ENCODE measurements around the gene ALKBH1.
"Not testable (repeated sequence)": the region's sequence is repeated elsewhere in the genome, so short reads cannot be mapped to it uniquely, and the experiment has no call there.

Gene ALKBH1

GRCh38 chr14:77681196-77682157, 26.3 kb downstream of the ALKBH1 start:
- DNase-seq = no peak
- in situ Hi-C loops (cut with HindIII; ENCODE audit: low pct_ligation_motif_present, low pct_unique_long_range_greater_than_20kb, low sequenced_read_pairs) = no loop called here

DNA sequence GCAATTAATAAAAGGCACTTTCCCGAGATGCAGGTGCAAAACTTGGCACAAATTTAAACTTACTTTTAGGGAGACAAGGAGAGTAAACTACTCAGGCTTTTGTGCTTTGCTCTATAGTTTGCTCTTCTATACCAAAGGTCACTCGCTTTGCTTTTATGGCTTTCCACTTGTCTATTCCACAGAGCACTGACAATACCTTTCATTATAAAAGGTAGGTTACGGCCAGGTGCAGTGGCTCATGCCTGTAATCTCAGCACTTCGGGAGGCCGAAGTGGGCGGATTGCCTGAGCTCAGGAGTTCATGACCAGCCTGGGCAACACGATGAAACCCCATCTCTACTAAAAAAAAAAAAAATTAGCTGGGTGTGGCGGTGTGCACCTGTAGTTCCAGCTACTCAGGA, 32.9 kb downstream of the ALKBH1 start:
- no peak for DNase-seq
- in situ Hi-C loops (cut with HindIII; ENCODE audit: low pct_ligation_motif_present, low pct_unique_long_range_greater_than_20kb, low sequenced_read_pairs) = no loop called here

GRCh38 chr14:77673193-77673592, 34.6 kb downstream of the ALKBH1 start:
- no peak for DNase-seq
- in situ Hi-C loops (cut with HindIII; ENCODE audit: low pct_ligation_motif_present, low pct_unique_long_range_greater_than_20kb, low sequenced_read_pairs) = no loop called here

DNA sequence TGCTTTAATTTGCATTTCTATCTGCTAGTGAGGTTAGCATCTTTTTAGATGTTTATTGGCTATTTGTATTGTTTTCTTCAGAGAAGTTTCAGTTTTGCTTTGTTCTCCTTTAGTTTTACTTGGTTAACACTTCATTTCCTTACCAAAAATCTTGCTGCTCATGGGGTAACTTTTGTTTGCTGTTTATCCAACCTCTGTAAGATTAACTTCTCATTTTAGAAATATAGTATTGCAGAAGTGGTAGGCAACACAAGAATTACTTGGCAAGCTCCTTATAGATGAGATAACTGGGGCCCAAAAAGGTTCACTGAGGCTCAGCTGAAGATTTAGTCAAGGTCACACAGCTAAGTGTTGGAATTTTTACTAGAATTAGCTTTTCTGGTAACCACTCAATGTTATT, 40.5 kb downstream of the ALKBH1 start:
- no peak for DNase-seq
- in situ Hi-C loops (cut with HindIII; ENCODE audit: low pct_ligation_motif_present, low pct_unique_long_range_greater_than_20kb, low sequenced_read_pairs) = no loop called here

GRCh38 chr14:77663293-77663692, 44.5 kb downstream of the ALKBH1 start:
- DNase-seq = no peak
- in situ Hi-C loops (cut with HindIII; ENCODE audit: low pct_ligation_motif_present, low pct_unique_long_range_greater_than_20kb, low sequenced_read_pairs) = no loop called here

DNA sequence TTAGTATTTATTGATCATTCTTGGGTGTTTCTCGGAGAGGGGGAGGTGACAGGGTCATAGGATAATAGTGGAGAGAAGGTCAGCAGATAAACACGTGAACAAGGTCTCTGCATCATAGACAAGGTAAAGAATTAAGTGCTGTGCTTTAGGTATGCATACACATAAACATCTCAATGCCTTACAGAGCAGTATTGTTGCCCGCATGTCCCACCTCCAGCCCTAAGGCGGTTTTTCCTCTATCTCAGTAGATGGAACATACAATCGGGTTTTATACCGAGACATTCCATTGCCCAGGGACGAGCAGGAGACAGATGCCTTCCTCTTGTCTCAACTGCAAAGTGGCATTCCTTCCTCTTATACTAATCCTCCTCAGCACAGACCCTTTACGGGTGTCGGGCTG, 46.3 kb downstream of the ALKBH1 start:
- in situ Hi-C loops (cut with HindIII; ENCODE audit: low pct_ligation_motif_present, low pct_unique_long_range_greater_than_20kb, low sequenced_read_pairs); DNase-seq: not testable (repeated sequence)

GRCh38 chr14:77660754-77661153, 47.1 kb downstream of the ALKBH1 start:
- in situ Hi-C loops (cut with HindIII; ENCODE audit: low pct_ligation_motif_present, low pct_unique_long_range_greater_than_20kb, low sequenced_read_pairs) = no loop called here
- DNase-seq = peak; percentile 6

DNA sequence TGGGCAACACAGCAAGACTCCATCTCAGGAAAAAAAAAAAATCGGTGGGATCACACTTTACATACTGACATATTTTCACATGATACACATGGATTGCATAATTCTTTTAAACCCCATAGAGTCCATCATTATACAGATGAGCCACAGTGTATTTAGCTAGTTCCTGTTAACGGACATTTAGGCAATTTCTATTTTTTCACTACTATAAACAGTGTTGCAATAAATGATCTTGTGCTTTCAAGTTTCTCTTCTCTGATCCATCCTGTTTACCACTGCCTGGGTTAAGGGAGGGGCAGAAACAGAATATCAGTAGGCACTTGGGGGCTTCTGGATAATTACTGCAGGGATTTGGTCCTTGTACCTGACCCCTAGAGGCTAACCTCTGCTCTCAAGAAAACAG, 48.0 kb downstream of the ALKBH1 start:
- in situ Hi-C loops (cut with HindIII; ENCODE audit: low pct_ligation_motif_present, low pct_unique_long_range_greater_than_20kb, low sequenced_read_pairs) = no loop called here
- DNase-seq = no peak

DNA sequence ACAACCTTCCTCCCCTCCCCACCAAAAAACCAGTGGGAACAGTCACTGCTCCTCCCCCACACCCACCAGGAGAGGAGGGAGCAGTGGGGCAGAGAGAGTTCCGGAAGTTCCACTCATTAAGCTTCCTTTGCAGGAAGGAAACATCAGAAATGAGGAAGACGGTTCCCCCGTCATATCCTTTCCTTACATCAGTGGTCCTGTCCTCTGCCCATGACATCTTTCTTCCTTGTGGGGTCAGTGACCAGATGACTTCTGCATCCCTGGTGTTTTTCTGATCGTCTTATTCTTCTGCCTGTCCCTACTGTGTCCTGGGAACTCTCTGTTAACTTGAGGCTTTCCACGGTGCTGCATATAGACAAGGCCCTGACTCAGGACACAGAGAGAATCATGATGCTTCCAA, 50.5 kb downstream of the ALKBH1 start:
- no peak for DNase-seq
- in situ Hi-C loops (cut with HindIII; ENCODE audit: low pct_ligation_motif_present, low pct_unique_long_range_greater_than_20kb, low sequenced_read_pairs) = no loop called here

DNA sequence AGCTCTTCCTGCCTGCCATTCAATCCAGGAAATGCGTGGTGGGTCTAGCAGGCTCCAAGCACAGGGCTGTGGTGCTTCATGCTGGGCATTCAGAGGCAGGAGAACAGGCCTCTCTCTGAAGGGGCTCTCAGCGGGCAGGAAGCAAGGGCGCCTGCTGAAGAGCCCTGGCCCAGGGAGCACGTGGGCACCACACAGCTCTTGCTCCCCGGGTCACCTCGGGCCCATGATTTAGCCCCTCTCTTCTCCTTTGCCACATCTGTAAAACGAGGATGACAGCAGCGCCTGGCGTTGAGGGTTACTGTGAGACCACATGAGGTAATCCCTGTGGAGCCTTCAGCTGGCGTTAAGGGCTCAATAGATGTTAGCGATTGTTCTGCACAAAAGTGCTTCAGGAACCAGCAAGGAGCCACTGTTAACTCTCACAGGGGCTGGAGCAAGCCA, 53.8 kb downstream of the ALKBH1 start:
- DNase-seq = no peak

GRCh38 chr14:77649326-77649725, 58.5 kb downstream of the ALKBH1 start:
- no peak for DNase-seq
- in situ Hi-C loops (cut with HindIII; ENCODE audit: low pct_ligation_motif_present, low pct_unique_long_range_greater_than_20kb, low sequenced_read_pairs) = no loop called here

More for the DNA sequence above, 53.8 kb downstream of the ALKBH1 start:
- in situ Hi-C loops (cut with HindIII; ENCODE audit: low pct_ligation_motif_present, low pct_unique_long_range_greater_than_20kb, low sequenced_read_pairs) = no loop called here

DNA sequence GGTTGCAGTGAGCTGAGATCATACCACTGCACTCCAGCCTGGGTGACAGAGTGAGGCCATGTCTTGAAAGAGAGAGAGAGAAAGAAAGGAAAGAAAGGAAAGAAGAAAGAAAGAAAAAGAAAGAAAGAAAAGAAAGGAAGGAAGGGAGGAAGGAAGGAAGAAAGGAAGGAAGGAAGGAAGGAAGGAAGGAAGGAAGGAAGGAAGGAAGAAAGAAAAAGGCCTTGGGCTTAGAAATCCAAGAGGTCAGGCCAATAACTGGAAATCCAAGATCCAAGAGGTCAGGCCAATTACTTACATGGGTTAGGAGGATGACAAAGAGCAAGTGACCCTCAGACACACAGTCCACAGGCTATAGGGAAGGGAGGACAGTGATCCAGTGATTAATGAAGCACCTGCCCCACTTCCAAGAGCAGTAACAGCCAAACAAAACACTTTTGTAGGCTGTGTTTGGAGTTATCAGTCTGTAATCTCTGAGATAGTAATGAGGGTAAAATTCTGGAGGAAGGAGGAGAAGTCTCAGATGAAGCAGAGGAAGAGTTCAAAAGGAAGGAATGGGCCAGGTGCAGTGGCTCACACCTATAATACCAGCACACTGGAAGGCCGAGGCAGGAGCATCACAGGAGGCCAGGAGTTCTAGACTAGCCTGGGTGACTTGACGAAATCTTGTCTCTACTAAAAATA, 59.2 kb downstream of the ALKBH1 start:
- in situ Hi-C loops (cut with HindIII; ENCODE audit: low pct_ligation_motif_present, low pct_unique_long_range_greater_than_20kb, low sequenced_read_pairs) = no loop called here
- DNase-seq = no peak

DNA sequence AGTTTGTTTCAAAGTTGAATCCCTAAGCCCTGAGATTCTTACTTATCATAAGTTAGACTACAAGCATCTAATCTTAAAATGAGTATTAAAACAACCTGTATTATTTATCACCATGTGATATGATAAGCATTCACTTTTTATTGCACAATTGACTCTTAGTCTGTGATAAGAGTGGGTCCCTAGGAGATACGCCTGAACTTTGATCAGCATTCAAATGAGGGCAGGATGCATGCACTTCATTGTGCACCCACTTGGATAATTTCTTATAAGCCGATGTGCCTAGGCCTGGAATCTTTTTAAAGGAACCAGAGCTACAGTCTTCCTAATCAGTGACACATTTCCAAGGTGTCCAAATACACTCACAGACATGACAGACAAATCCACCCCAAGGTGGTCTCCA, 60.0 kb downstream of the ALKBH1 start:
- no peak for DNase-seq
- in situ Hi-C loops (cut with HindIII; ENCODE audit: low pct_ligation_motif_present, low pct_unique_long_range_greater_than_20kb, low sequenced_read_pairs) = no loop called here

DNA sequence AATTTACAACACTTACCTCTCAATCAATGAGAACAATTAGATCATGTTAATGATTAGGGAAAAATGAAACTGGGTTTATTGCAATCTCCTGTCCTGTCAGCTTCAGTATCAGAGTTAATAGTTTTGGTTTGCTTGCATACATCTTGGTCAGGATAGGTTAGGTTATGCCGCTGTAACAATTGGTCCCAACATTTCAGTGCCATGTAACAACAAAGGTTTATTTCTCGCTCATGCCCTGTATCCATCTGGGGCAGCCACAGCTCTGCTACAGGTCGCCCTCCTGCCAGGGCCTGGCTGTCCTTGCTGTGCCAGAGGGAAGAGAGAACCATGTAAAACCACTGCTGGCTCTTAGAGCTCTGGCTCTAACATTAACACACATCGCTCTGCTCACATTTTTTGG, 60.9 kb downstream of the ALKBH1 start:
- in situ Hi-C loops (cut with HindIII; ENCODE audit: low pct_ligation_motif_present, low pct_unique_long_range_greater_than_20kb, low sequenced_read_pairs) = no loop called here
- no peak for DNase-seq

DNA sequence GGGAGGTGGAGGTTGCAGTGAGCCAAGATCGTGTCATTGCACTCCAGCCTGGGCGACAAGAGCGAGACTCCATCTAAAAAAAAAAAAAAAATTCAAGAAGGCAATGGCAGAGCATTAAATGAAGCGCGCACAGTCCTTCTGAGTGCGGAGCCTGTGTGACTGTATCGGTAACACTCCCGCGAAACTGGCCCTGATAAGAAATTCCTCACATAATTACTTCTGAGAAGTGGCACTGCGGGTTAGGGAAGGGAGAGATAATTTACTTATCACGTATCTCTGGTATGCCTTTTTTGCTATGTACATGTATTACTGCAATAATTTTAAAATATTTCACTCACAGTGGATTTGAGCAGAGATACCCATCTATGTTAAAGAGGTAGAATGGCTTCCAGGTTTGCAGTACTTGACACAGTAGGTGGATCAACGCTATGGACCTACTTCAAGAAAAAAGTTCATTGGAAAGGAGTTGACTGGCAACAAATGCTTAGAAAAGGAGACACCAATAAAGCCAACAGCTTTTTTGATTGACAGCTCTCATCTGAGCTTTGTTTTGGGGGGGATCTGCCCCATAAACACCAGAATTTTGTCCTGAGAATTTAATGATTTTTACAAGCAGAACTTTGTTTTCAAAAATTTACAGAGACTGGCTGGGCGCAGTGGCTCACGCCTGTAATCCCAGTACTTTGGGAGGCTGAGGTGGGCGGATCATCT, 62.1 kb downstream of the ALKBH1 start:
- in situ Hi-C loops (cut with HindIII; ENCODE audit: low pct_ligation_motif_present, low pct_unique_long_range_greater_than_20kb, low sequenced_read_pairs) = no loop called here
- no peak for DNase-seq

DNA sequence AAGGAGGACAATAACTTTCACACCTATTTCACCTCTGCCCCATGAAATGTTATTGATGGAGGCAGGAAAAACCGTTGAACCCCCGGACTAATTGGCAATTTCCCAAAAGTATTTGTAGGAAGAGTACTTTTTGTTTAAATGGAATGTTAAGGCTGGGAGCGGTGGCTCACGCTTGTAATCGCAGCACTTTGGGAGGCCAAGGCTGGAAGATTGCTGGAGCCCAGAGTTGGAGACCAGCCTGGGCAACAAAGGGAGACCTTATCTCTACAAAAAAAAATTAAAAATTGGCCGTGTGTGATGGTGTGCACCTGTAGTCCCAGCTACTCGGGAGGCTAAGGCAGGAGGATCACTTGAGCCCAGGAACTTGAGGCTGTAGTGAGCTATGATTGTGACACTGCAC, 65.4 kb downstream of the ALKBH1 start:
- DNase-seq = no peak
- in situ Hi-C loops (cut with HindIII; ENCODE audit: low pct_ligation_motif_present, low pct_unique_long_range_greater_than_20kb, low sequenced_read_pairs) = no loop called here

GRCh38 chr14:77641534-77642341, 66.1 kb downstream of the ALKBH1 start:
- in situ Hi-C loops (cut with HindIII; ENCODE audit: low pct_ligation_motif_present, low pct_unique_long_range_greater_than_20kb, low sequenced_read_pairs) = no loop called here
- no peak for DNase-seq

DNA sequence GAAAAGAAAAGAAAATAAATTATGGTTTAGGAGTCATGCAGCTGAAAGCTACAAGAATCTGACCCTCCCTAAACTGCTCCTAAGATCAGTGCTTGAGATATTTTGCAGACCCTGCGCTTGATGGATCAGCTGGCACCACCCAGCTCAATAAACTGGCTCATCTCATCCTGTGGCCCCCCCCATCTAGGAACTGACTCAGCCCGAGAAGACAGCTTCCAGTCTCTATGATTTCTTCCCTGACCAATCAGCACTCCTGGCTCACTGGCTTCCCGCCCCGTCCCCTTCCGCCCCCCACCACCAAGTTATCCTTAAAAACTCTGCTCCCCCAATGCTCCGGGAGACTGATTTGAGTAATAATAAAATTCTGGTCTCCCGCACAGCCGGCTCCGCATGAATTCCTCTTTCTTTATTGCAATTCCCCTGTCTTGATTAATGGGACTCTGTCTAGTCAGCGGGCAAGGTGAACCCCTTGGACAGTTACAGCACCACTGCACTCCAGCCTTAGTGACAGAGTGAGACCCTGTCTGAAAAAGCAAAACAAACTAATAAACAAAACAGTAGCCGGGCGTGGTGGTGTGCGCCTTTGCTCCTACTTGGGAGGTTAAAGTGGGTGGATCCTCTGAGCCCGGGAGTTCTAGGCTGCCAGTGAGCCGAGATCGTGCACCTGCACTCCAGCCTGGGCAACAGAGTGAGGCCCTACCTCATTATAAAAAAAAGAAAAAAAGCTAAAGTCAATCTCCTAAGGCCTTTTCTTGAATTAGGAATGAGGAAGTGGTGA, 66.9 kb downstream of the ALKBH1 start:
- DNase-seq = no peak
- in situ Hi-C loops (cut with HindIII; ENCODE audit: low pct_ligation_motif_present, low pct_unique_long_range_greater_than_20kb, low sequenced_read_pairs) = no loop called here
